ENCODE measurements around the gene PTPRE. TPM values are rescaled to one million over a fixed set of nuclear protein-coding genes. Genes with fewer than 3 reads are reported as not detected.

PTPRE gene
- total RNA-seq, 4 donors from 2014 or later = 9.8 to 24.9 (median 22.7) TPM

- Histone ChIP-seq H3K36me3 (no peaks in the 10 kb centered on the region), H3K27me3 (peaks cover 0 to 3% (median 0%) of the 10 kb centered on the region in 4 donors)
- WGBS, 2 donors = 66 to 81% methylated on average over 9 to 13 of the region's 17 CpGs
Observed at GRCh38 chr10:128029731-128030369, 122.9 kb downstream of the PTPRE start.

GRCh38 chr10:128030498-128031072, 123.7 kb downstream of the PTPRE start:
- H3K27me3 ChIP-seq = peaks cover 0 to 3% (median 0%) of the 10 kb centered on the region in 4 donors
- no peak for TF ChIP-seq CTCF (IDR thresholded peaks at IDR 0.05)
- TF ChIP-seq POLR2A (IDR thresholded peaks at IDR 0.05) = no peak
- no peak overlapping the region for H3K4me3 ChIP-seq
- intact Hi-C loops (cut with DNase I) = no loop called here
- no peak for DNase-seq
- no peaks in the 10 kb centered on the region for H3K4me1 ChIP-seq
- no peak overlapping the region for H3K27ac ChIP-seq
- WGBS, 2 donors = 84 to 85% methylated on average over 15 to 17 of the region's 17 CpGs
- H3K9me3 ChIP-seq = no peaks in the 10 kb centered on the region
- no peaks in the 10 kb centered on the region for H3K36me3 ChIP-seq

More at GRCh38 chr10:128029731-128030369, 122.9 kb downstream of the PTPRE start:
- DNase-seq = no peak
- no peak overlapping the region for H3K27ac ChIP-seq
- no peak overlapping the region for H3K4me3 ChIP-seq
- TF ChIP-seq POLR2A (IDR thresholded peaks at IDR 0.05) = no peak
- no peak for TF ChIP-seq CTCF (IDR thresholded peaks at IDR 0.05)
- no peaks in the 10 kb centered on the region for H3K9me3 ChIP-seq
- intact Hi-C loops (cut with DNase I) = no loop called here
- no peaks in the 10 kb centered on the region for H3K4me1 ChIP-seq

- no peak for DNase-seq
- no peaks in the 10 kb centered on the region for H3K9me3 ChIP-seq
- no peak overlapping the region for H3K27ac ChIP-seq
- TF ChIP-seq POLR2A (IDR thresholded peaks at IDR 0.05) (no peak), CTCF (IDR thresholded peaks at IDR 0.05) (no peak)
- H3K4me3 ChIP-seq = no peak overlapping the region
- WGBS, 2 donors = 59 to 76% methylated on average over 7 to 9 of the region's 9 CpGs
- intact Hi-C loops (cut with DNase I) = no loop called here
- H3K36me3 ChIP-seq = no peaks in the 10 kb centered on the region
- H3K4me1 ChIP-seq = no peaks in the 10 kb centered on the region
- H3K27me3 ChIP-seq = peaks cover 0 to 3% (median 0%) of the 10 kb centered on the region in 4 donors
Observed at GRCh38 chr10:128031216-128031615, 124.3 kb downstream of the PTPRE start.

- peaks cover 0 to 9% (median 0%) of the 10 kb centered on the region in 3 donors for H3K4me1 ChIP-seq
- WGBS, 2 donors = 68 to 78% methylated on average over 5 of the region's 5 CpGs
- H3K27me3 ChIP-seq = peaks cover 0 to 3% (median 0%) of the 10 kb centered on the region in 4 donors
- H3K4me3 ChIP-seq = no peak overlapping the region
- H3K36me3 ChIP-seq = no peaks in the 10 kb centered on the region
- no peaks in the 10 kb centered on the region for H3K9me3 ChIP-seq
- H3K27ac ChIP-seq = no peak overlapping the region
- intact Hi-C loops (cut with DNase I) = no loop called here
- no peak for DNase-seq
- TF ChIP-seq POLR2A (IDR thresholded peaks at IDR 0.05) (no peak), CTCF (IDR thresholded peaks at IDR 0.05) (no peak)
Observed at GRCh38 chr10:128032466-128032865, 125.6 kb downstream of the PTPRE start.

- no peaks in the 10 kb centered on the region for H3K36me3 ChIP-seq
- peaks cover 0 to 10% (median 0%) of the 10 kb centered on the region in 3 donors for H3K4me1 ChIP-seq
- no peaks in the 10 kb centered on the region for H3K9me3 ChIP-seq
- intact Hi-C loops (cut with DNase I) = loop anchor here (5.0 kb wide), 1 partner anchor 37 kb away; no protein-coding TSS in a partner anchor
- no peak overlapping the region for H3K4me3 ChIP-seq
- H3K27me3 ChIP-seq = no peaks in the 10 kb centered on the region
- no peak for DNase-seq
- TF ChIP-seq CTCF (IDR thresholded peaks at IDR 0.05) (peak; percentile 73 to 88 (median 80)), POLR2A (IDR thresholded peaks at IDR 0.05) (no peak)
- H3K27ac ChIP-seq = peak overlapping the region in 1 of 4 donors; percentile 14
- 33% methylated on average over 1 of the region's 5 CpGs; no CpG with 5 or more reads in 1 of the 2 donors for WGBS, 2 donors
Observed at GRCh38 chr10:128035557-128035973, 128.7 kb downstream of the PTPRE start.
